HAP-1 (cell line): ENCODE results near the gene B4GALT5.
A peak's percentile ranks its signal among the peaks of the same experiment; 100 is the strongest.
"Not testable (repeated sequence)": the region's sequence is repeated elsewhere in the genome, so short reads cannot be mapped to it uniquely, and the experiment has no call there.

ENCODE experiments used
- DNase-seq, 2 experiments: peaks; one replicate each; pipeline ENCODE4 v3.0.0-alpha.2; 2016 to 2020; ENCODE audit warnings: low spot score in 2 of 2
- H3K27me3 ChIP-seq: fragments of 250-450 bp; sonication (Bioruptor Pico); 2 replicates; pipeline ENCODE4 v1.5.1; 2020; ENCODE audit warnings: low read depth, mild to moderate bottlenecking, moderate library complexity
- H3K36me3 ChIP-seq: fragments of 250-450 bp; sonication (Bioruptor Pico); replicated peaks from 2 replicates; pipeline ENCODE4 v1.5.1; 2020; ENCODE audit warnings: mild to moderate bottlenecking
- H3K4me1 ChIP-seq: fragments of 250-450 bp; sonication (Bioruptor Pico); 2 replicates; pipeline ENCODE4 v1.5.1; 2020; ENCODE audit warnings: mild to moderate bottlenecking
- H3K4me3 ChIP-seq: fragments of 250-450 bp; sonication (Bioruptor Pico); 2 replicates; pipeline ENCODE4 v1.5.1; 2020; ENCODE audit warnings: mild to moderate bottlenecking, moderate library complexity
- H3K9me3 ChIP-seq: fragments of 250-450 bp; sonication (Bioruptor Pico); 2 replicates; pipeline ENCODE4 v1.5.1; 2020; ENCODE audit warnings: mild to moderate bottlenecking, moderate library complexity
- in situ Hi-C: fragments of 300-500 bp; cut with MboI; formaldehyde crosslinking; loops from 3 replicates; pipeline ENCODE4 v1.14.3; 2020; ENCODE audit warnings: low sequenced_read_pairs, inconsistent platforms, mixed read lengths

B4GALT5 gene

DNA sequence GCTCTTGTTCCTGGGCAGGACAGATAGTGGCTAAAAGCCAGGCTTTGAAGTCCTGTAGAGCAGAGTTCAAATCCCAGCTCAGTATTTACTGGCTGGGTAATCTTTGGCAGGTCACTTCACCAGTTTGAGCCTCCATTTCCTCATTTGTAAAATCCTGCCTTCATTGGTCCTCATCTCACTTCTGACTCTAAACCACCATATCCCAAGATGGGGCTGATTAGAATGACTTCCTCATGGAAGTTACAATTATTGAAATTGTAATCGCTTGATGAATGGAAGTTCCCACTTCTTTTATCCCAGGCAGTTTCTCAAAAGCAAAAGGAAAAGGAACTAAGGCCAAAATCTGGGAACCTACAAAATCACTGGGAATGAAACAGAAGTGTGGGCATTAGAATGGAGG is 35.9 kb upstream of the B4GALT5 start:
- DNase-seq: no peak
- Histone ChIP-seq H3K27me3 (no peaks in the 10 kb centered on the region), H3K4me1 (peaks cover 3% of the 10 kb centered on the region; the same call in 1 of the 2 replicates), H3K9me3 (no peaks in the 10 kb centered on the region), H3K4me3 (no peak overlapping the region), H3K36me3 (no peaks in the 10 kb centered on the region)
- in situ Hi-C loops: no loop called here

DNA sequence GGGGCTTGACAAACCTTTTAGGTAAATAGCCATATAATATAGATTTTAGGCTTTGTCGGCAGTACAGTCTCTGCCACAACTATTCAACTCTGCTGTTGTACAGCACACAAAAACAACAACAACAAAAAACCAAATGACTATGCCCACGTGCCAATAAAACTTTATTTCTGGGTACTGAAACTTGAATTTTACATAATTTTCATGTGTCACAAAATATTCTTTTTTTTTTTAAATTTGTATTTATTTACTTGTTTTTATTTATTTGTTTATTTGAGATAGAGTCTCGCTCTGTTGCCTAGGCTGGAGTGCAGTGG is 34.8 kb upstream of the B4GALT5 start:
- in situ Hi-C loops: no loop called here
- Histone ChIP-seq H3K9me3 (no peaks in the 10 kb centered on the region), H3K27me3 (no peaks in the 10 kb centered on the region), H3K4me3 (no peak overlapping the region), H3K4me1 (peaks cover 5% of the 10 kb centered on the region; the same call in 1 of the 2 replicates), H3K36me3 (no peaks in the 10 kb centered on the region)
- no peak for DNase-seq

DNA sequence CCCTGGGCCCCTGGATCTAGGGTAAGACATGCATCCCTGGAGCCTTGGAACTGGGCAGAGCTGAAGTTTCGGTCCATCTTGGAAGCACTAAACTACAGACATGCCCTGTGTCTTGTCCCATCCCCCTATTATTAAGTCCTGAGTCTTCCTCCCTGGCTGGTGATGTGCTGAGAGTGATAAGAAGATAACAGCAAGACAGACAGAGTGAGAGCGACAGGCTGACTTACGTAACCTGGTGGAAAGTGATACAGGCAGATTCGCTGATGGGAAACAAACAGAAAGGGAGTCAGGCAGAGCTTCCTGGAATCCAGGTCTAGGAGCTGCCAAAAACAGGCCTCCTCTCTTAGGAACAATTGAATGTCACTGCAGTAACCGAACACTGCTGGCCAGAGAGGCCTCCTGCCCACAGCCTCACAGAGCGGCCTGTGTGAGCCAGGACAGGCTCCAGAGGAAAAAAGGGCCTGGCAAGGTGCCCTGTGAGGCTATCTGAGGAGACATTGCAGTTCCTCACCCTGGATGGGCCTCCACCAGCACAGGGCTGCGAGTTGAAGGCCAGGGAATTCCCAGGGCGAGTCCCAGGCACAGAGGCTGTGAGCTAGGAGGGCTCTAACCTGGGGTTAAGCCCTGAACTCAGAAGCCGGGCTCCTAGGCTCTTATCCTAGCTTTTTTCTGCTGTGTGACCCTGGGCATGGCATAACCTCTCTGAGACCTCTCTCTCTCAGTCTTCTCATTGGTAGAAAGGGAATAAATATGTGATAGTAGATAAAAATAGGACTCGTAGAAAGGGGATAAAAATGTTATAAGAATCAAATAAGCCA is 34.2 kb upstream of the B4GALT5 start:
- in situ Hi-C loops: no loop called here
- no peak for DNase-seq
- peaks cover 5% of the 10 kb centered on the region for H3K4me1 ChIP-seq

DNA sequence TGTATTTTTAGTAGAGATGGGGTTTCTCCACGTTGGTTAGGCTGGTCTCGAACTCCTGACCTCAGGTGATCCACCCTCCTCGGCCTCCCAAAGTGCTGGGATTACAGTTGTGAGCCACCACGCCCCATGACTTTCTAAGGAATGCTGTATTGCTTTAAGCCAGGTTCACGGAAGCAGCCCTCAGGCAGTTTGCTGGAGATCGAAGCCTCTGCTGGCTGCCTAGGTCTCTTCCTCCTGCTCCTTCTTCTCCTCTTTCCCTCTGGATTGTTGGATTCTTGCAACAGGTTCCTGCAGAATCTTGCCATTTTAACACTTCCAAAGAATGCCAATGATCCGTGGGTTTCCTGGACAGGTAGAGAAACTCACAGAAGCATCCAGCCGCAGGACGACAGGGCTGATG is 29.3 kb upstream of the B4GALT5 start:
- Histone ChIP-seq H3K27me3 (no peaks in the 10 kb centered on the region), H3K9me3 (no peaks in the 10 kb centered on the region), H3K36me3 (no peaks in the 10 kb centered on the region), H3K4me3 (no peak overlapping the region), H3K4me1 (peaks cover 5% of the 10 kb centered on the region)
- in situ Hi-C loops: no loop called here
- peak in 1 of 2 experiments; percentile 46 for DNase-seq

More for the DNA sequence above, 34.2 kb upstream of the B4GALT5 start:
- Histone ChIP-seq H3K27me3 (no peaks in the 10 kb centered on the region), H3K36me3 (no peaks in the 10 kb centered on the region), H3K4me3 (no peak overlapping the region), H3K9me3 (no peaks in the 10 kb centered on the region)

DNA sequence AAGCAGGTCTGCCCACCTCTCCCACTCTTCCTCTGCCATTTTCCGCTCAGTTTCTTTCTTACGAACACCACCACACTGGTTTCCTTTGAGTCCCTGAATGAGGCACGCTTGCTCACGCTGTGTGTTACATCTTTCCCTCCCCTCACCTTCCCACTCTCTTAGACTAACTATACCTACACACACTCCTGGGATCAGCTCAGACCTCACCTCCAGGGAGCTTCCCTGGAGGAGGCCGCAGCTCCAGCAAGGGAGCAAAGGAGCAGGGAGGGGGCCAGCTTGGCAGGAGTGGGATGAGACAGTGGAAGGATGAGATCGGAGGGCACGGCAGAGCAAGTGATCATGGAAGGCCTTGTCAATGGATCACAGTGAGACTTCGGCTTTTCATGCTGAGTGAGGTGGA is 28.3 kb upstream of the B4GALT5 start:
- in situ Hi-C loops: no loop called here
- Histone ChIP-seq H3K36me3 (no peaks in the 10 kb centered on the region), H3K4me1 (peaks cover 5% of the 10 kb centered on the region), H3K27me3 (no peaks in the 10 kb centered on the region), H3K9me3 (no peaks in the 10 kb centered on the region), H3K4me3 (no peak overlapping the region)
- no peak for DNase-seq

DNA sequence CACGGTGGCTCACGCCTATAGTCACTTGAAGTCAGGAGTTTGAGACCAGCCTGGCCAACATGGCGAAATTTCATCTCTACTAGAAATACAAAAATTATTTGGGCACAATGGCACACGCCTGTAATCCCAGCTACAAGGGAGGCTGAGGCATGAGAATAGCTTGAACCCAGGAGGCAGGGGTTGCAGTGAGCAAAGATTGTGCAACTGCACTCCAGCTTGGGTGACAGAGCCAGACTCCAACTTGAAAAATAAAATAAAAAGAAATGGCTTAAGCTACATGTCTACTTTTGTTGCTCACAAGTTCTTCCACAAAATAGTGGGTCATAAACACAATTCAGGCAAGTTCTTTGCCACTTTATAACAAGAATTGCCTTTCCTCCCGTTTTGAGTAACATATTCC is 27.1 kb upstream of the B4GALT5 start:
- peaks cover 5% of the 10 kb centered on the region for H3K4me1 ChIP-seq
- no peaks in the 10 kb centered on the region for H3K27me3 ChIP-seq
- H3K9me3 ChIP-seq: no peaks in the 10 kb centered on the region
- H3K36me3 ChIP-seq: no peaks in the 10 kb centered on the region
- in situ Hi-C loops: no loop called here
- H3K4me3 ChIP-seq: no peak overlapping the region
- no peak for DNase-seq

DNA sequence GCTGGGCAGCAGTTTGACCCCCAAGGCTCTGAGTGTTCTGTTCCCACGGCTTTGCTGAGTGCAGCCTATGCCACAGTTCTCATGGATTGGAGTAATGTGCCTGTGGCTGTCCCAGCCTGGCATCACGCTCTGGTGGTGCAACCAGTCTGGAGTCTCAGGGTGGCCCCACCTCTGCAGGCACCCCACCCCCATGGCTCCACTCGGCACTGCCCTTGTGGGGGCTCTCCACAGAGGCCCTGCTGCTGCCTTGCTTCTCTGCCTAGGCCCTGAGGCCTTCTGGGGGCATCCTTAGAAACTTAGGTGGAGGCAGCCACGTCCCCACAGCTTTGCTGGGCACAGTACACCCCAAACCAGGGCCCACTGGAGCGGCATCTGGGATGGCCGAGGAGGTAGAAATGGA is 25.4 kb upstream of the B4GALT5 start:
- Histone ChIP-seq H3K4me3 (no peak overlapping the region), H3K27me3 (no peaks in the 10 kb centered on the region), H3K36me3 (no peaks in the 10 kb centered on the region), H3K9me3 (no peaks in the 10 kb centered on the region), H3K4me1 (no peaks in the 10 kb centered on the region; the same call in 1 of the 2 replicates)
- DNase-seq: no peak
- in situ Hi-C loops: no loop called here

DNA sequence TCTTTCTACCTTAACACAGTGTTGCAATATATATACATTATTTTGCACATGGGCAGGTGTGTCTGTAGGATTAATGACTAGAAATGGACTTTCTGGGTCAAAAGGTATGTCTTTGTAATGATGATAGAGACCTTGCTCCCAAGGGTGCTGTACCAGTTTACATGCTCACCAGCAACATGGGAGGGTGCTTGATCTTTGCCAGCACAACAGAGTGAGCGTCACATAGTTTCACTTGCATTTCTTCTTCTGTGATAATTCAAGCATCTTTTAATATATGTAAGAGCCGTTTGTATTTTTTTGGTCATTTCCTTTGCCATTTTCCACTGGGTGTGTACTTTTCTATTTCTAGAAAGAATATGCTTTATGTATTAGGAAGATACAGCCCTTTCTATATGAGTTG is 23.6 kb upstream of the B4GALT5 start:
- Histone ChIP-seq H3K4me1 (0 out of 2 replicates have a peak, but pooled peaks cover 3% of the 10 kb centered on the region), H3K9me3 (no peaks in the 10 kb centered on the region), H3K4me3 (no peak overlapping the region), H3K36me3 (no peaks in the 10 kb centered on the region), H3K27me3 (no peaks in the 10 kb centered on the region)
- in situ Hi-C loops: no loop called here
- DNase-seq: no peak

DNA sequence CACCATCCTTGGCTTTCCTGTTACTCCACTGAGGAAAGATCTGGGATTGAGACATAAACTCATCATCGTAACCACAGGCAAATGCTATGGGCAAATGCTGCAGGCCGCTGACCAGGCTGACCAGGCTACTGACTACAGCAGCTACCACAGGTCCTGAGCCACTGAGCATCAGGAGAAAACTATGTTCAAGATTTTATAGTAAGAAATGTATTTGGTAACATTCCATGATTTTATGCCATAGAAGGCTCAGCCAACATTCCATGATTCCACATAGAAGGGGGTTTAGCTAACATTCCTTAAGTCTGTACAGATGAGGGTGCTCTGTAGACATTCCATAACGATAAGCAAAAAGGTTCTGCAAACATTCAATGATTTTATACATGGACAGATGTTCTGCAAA is 16.1 kb upstream of the B4GALT5 start:
- Histone ChIP-seq H3K27me3 (no peaks in the 10 kb centered on the region), H3K9me3 (no peaks in the 10 kb centered on the region), H3K4me3 (no peak overlapping the region), H3K36me3 (no peaks in the 10 kb centered on the region), H3K4me1 (0 out of 2 replicates have a peak, but pooled peaks cover 3% of the 10 kb centered on the region)
- DNase-seq: no peak
- in situ Hi-C loops: no loop called here

DNA sequence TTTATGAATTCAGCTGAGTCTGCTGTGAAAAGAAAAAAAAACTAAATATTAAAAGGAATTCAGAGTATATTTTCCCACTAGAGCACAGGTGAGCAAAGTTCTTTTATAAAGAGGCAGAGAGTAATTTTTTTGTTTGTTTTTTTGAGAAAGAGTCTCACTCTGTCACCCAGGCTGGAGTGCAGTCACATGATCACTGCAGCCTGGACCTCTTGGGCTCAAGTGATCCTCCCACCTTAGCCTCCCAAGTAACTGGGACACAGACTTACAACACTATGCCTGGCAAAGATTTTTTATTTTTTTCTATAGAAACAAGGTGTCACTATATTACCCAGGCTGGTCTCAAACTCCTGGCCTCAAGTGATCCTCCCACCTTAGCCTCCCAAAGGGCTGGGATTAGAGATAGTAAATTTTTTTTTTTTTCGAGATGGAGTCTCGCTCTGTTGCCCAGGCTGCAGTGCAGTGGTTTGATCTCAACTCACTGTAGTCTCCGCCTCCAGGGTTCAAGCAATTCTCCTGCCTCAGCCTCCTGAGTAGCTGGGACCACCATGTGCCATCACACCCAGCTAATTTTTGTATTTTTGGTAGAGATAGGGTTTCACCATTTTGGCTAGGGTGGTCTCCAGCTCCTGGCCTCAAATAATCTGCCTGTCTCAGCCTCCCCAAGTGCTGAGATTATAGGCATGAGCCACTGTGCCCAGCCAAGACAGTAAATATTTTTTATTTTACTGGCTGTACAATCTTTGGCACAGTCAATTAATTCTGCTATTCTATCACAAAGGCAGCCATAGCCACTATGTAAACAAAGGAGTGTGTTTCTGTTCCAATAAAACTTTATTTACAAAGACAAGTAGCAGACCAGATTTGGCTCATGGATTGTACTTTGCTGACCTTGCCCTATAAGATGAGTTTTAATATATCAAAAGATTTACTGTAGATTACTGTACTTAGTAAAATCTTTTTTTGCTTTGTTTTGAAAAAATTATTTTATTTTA is 14.5 kb upstream of the B4GALT5 start:
- Histone ChIP-seq H3K4me1 (no peaks in the 10 kb centered on the region), H3K4me3 (no peak overlapping the region), H3K9me3 (no peaks in the 10 kb centered on the region), H3K27me3 (no peaks in the 10 kb centered on the region), H3K36me3 (no peaks in the 10 kb centered on the region)
- in situ Hi-C loops: no loop called here
- no peak for DNase-seq

DNA sequence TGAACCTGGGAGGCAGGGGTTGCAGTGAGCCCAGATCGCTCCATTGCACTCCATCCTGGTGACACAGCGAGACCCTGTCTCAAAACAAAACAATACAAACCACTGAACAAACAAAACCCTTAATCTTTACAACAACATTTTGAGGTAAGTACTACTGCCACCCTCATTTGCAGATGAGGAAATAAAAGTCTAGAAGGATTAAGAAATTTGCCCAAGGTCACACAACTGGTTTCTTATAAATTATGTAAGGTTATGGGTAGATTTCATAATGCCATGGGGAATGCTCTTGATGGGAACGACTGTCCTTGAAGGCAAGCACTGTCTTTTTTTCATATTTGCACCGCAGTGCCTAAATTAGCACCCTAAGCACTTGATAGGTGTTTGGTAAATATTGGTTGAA is 13.8 kb upstream of the B4GALT5 start:
- no peaks in the 10 kb centered on the region for H3K9me3 ChIP-seq
- in situ Hi-C loops: no loop called here
- H3K27me3 ChIP-seq: no peaks in the 10 kb centered on the region
- no peak for DNase-seq
- H3K36me3 ChIP-seq: no peaks in the 10 kb centered on the region
- H3K4me3 ChIP-seq: no peak overlapping the region
- no peaks in the 10 kb centered on the region for H3K4me1 ChIP-seq

DNA sequence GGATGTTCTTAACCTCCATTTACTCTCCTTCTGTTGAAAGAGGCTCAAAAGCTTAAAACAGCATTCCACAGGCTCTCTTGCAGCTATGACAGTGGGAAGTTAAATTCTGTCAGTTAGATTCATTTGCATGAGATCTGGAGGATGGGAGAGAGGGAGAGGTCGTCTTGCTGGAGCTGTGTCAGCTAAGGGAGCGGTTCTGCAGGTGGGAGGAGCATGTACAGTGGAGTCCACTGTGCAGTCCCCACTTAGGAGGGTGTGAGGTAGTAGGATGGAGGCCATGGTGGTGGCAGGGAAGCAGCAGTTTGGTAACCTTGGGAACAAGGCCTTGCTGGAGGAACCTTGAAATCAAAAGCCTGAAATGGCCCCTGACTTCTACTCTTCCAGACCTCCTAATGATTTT is 12.0 kb upstream of the B4GALT5 start:
- H3K27me3 ChIP-seq: no peaks in the 10 kb centered on the region
- no peak for DNase-seq
- H3K36me3 ChIP-seq: no peaks in the 10 kb centered on the region
- no peaks in the 10 kb centered on the region for H3K9me3 ChIP-seq
- no peak overlapping the region for H3K4me3 ChIP-seq
- in situ Hi-C loops: no loop called here
- H3K4me1 ChIP-seq: no peaks in the 10 kb centered on the region

DNA sequence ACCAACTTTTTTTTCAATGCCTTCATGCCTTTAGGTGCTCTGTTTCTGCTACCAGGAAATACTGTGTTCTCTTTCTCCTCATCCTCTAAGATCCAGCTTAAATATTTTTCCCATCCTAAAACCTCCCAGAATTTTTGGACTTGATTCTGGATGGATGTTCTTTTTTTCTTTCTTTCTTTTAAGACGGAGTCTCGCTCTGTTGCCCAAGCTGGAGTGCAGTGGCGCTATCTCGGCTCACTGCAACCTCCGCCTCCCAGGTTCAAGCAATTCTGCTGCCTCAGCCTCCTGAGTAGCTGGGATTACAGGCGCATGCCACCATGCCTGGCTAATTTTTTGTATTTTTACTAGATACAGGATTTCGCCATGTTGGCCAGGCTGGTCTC is 11.5 kb upstream of the B4GALT5 start:
- H3K4me3 ChIP-seq, H3K36me3 ChIP-seq, H3K4me1 ChIP-seq, H3K27me3 ChIP-seq, DNase-seq, H3K9me3 ChIP-seq, in situ Hi-C loops: not testable (repeated sequence)
